ENCODE measurements around the gene STAT4.

DNA sequence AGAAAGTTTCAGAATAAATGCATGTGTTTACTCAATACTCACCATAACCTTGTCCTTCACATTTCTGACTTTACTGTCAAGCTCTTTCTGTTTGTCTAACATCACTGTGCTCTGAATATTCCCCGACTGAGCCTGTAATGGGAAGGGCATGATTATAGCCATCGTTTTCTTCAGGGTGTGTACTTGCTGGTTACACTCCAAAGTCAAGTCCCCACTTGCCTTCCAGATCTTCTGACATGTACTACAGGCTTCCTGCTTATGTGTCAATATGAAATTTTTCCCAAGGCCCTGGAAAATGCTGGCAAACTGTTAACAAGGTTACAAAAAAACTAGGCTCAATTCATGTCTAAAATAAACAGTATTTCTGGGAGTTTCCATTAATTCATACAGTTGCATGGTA, 149.8 kb downstream of the STAT4 start:
- TF ChIP-seq, protein P1, sequence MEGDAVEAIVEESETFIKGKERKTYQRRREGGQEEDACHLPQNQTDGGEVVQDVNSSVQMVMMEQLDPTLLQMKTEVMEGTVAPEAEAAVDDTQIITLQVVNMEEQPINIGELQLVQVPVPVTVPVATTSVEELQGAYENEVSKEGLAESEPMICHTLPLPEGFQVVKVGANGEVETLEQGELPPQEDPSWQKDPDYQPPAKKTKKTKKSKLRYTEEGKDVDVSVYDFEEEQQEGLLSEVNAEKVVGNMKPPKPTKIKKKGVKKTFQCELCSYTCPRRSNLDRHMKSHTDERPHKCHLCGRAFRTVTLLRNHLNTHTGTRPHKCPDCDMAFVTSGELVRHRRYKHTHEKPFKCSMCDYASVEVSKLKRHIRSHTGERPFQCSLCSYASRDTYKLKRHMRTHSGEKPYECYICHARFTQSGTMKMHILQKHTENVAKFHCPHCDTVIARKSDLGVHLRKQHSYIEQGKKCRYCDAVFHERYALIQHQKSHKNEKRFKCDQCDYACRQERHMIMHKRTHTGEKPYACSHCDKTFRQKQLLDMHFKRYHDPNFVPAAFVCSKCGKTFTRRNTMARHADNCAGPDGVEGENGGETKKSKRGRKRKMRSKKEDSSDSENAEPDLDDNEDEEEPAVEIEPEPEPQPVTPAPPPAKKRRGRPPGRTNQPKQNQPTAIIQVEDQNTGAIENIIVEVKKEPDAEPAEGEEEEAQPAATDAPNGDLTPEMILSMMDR (IDR thresholded peaks at IDR 0.05; ENCODE audit: insufficient read depth, low read depth, low read length) = no peak
- no peak for TF ChIP-seq EZH2 (IDR thresholded peaks at IDR 0.05; ENCODE audit: insufficient read depth, low read length)
